Measurements from ENCODE around the gene ACO2. TPM values are rescaled to one million over a fixed set of nuclear protein-coding genes. Genes with fewer than 3 reads are reported as not detected.

ACO2 gene
- total RNA-seq, 1 donor from 2014 or later: 59.8 TPM

GRCh38 chr22:41444360-41445128, 24.4 kb upstream of the ACO2 start:
- FAIRE-seq (no peak), DNase-seq (ENCODE audit: low read depth) (peak; percentile 92)
- Histone ChIP-seq H3K36me3 (ENCODE audit: control insufficient read depth, insufficient read depth, low read length) (peaks cover 6% of the 10 kb centered on the region), H3K4me3 (ENCODE audit: low read depth, low read length) (peak overlapping the region; percentile 96), H3K27me3 (ENCODE audit: control insufficient read depth, insufficient read depth, low read length) (no peaks in the 10 kb centered on the region)
- TF ChIP-seq CTCF (IDR thresholded peaks at IDR 0.05; ENCODE audit: insufficient read depth, low read length, severe bottlenecking): no peak

- FAIRE-seq: no peak
- DNase-seq (ENCODE audit: low read depth): peak; percentile 22
- no peaks in the 10 kb centered on the region for H3K27me3 ChIP-seq (ENCODE audit: control insufficient read depth, insufficient read depth, low read length)
- H3K4me3 ChIP-seq (ENCODE audit: low read depth, low read length): peak overlapping the region; percentile 96
- peaks cover 6% of the 10 kb centered on the region for H3K36me3 ChIP-seq (ENCODE audit: control insufficient read depth, insufficient read depth, low read length)
- TF ChIP-seq CTCF (IDR thresholded peaks at IDR 0.05; ENCODE audit: insufficient read depth, low read length, severe bottlenecking): no peak
Measured at GRCh38 chr22:41445129-41446056, 23.5 kb upstream of the ACO2 start.

- no peak for TF ChIP-seq CTCF (IDR thresholded peaks at IDR 0.05; ENCODE audit: insufficient read depth, low read length, severe bottlenecking)
- H3K4me3 ChIP-seq (ENCODE audit: low read depth, low read length): peak overlapping the region; percentile 96
- H3K36me3 ChIP-seq (ENCODE audit: control insufficient read depth, insufficient read depth, low read length): peaks cover 6% of the 10 kb centered on the region
- no peaks in the 10 kb centered on the region for H3K27me3 ChIP-seq (ENCODE audit: control insufficient read depth, insufficient read depth, low read length)
- no peak for FAIRE-seq
- no peak for DNase-seq (ENCODE audit: low read depth)
Measured at GRCh38 chr22:41446057-41446501, 22.8 kb upstream of the ACO2 start.

- no peak for TF ChIP-seq CTCF (IDR thresholded peaks at IDR 0.05; ENCODE audit: insufficient read depth, low read length, severe bottlenecking)
- peak; percentile 78 for DNase-seq (ENCODE audit: low read depth)
- H3K36me3 ChIP-seq (ENCODE audit: control insufficient read depth, insufficient read depth, low read length): peaks cover 6% of the 10 kb centered on the region
- FAIRE-seq: no peak
- peak within 1 kb of the TSS; percentile 96 for H3K4me3 ChIP-seq (ENCODE audit: low read depth, low read length)
- H3K27me3 ChIP-seq (ENCODE audit: control insufficient read depth, insufficient read depth, low read length): no peaks in the 10 kb centered on the region
Measured at GRCh38 chr22:41446639-41447434, 22.1 kb upstream of the ACO2 start, which contains the start of gene TOB2. Gene TOB2, minus strand, starts transcription at chr22:41446801. Its CDS starts 9,456 bp downstream, at chr22:41437345.

DNA sequence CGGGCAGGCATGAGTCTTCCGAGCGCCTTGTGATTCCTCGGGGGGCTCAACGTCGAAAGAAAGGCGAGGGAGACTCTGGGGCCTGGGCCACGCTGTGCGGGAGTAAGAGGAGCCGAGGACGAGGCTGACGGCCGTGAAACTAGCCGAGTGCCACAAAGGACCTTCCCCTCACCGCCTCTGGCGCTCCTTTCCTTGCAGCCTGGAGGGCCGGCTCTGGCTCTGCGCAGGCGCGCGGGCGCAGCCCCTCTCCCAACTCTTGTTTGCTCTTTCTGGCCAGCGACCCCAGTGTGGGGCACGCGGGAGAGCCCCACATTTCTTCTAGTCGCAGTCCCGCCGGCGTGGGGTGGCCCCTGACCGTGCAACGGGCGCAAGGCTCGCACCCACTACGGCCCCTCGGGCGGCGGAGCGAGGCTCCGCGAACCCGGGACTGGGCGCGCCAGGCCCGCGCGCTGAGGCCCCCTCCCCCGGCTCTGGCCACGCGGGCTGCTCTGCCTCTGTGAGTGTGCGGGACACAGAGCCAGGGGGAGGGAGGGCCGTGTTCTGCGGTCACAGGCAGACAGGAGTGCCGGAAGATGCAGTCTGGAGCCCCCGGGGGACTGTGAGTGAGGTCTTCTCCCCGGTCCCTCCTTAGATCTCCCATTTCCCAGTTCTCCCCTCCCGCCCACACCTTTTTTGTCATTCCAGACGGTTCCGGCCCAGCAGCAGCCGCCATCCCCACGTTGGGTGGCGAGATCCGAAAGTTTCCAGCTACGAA, 21.3 kb upstream of the ACO2 start:
- H3K27me3 ChIP-seq (ENCODE audit: control insufficient read depth, insufficient read depth, low read length): no peaks in the 10 kb centered on the region
- peak overlapping the region; percentile 96 for H3K4me3 ChIP-seq (ENCODE audit: low read depth, low read length)
- no peak for TF ChIP-seq CTCF (IDR thresholded peaks at IDR 0.05; ENCODE audit: insufficient read depth, low read length, severe bottlenecking)
- H3K36me3 ChIP-seq (ENCODE audit: control insufficient read depth, insufficient read depth, low read length): peaks cover 3% of the 10 kb centered on the region
- peak; percentile 27 for DNase-seq (ENCODE audit: low read depth)
- no peak for FAIRE-seq

Measured in bronchial epithelial cell (primary cell).